Loucy (cell line): ENCODE data around the gene SCP2D1.

Source experiments
- CTCF ChIP-seq: fragments of 200-600 bp; sonication (generic); conservative IDR thresholded peaks from 2 replicates; pipeline ENCODE4 v1.5.1; 2014; ENCODE audit warnings: mild to moderate bottlenecking, antibody characterized with exemption, low read length
- EZH2phosphoT487 ChIP-seq: fragments of 200-600 bp; IDR thresholded peaks from 2 replicates; pipeline ENCODE4 v1.6.1; 2018; ENCODE audit warnings: antibody characterized with exemption, mild to moderate bottlenecking, moderate library complexity, borderline replicate concordance

DNA sequence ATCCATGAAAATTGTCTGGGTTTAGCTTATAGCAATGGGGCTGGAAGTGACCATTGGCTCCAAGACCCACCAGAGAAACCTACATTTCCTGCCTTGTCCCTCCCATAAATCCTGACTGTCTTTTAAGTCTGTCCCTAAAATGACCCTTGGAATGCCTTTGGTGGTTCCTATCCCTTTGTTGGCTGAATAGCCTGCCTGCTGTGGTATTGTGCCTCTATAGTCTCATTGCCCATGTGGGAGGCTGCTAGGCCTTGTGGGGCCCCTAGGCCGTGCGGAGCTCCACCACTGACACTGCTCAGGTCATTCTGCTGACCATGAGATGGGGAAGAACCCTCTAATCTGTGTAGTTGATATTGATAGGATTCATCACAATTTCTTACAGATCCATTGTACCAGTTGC lies 43.3 kb downstream of the SCP2D1 start:
- TF ChIP-seq CTCF (no peak), EZH2phosphoT487 (no peak)
